HG02970 (cell line): ENCODE data around the gene WDR1.

ENCODE experiments used
- ATAC-seq: cut with Tn5 transposase; IDR thresholded peaks from one replicate; pipeline ENCODE4 v1.9.1; 2021; ENCODE audit warnings: mild to moderate bottlenecking, moderate library complexity, moderate number of reproducible peaks; ENCODE audit not compliant: unreplicated experiment, low FRiP score

The WDR1 gene

GRCh38 chr4:10077076-10077475 is 39.5 kb downstream of the WDR1 start:
- ATAC-seq, result no peak

- no peak for ATAC-seq
These were observed 40.6 kb downstream of the WDR1 start for GRCh38 chr4:10075953-10076391.

- no peak for ATAC-seq
These were observed 41.3 kb downstream of the WDR1 start for GRCh38 chr4:10075158-10075863.

GRCh38 chr4:10074767-10075105 is 41.9 kb downstream of the WDR1 start:
- no peak for ATAC-seq

- ATAC-seq, result no peak
These were observed 42.4 kb downstream of the WDR1 start for GRCh38 chr4:10074076-10074766.

GRCh38 chr4:10072420-10073017 is 44.1 kb downstream of the WDR1 start:
- no peak for ATAC-seq

- ATAC-seq, result no peak
These were observed 47.4 kb downstream of the WDR1 start for GRCh38 chr4:10069075-10069642.

GRCh38 chr4:10066670-10067651 is 49.6 kb downstream of the WDR1 start:
- no peak for ATAC-seq

GRCh38 chr4:10066206-10066605 is 50.4 kb downstream of the WDR1 start:
- ATAC-seq, result no peak

- ATAC-seq, result no peak
These were observed 52.9 kb downstream of the WDR1 start for GRCh38 chr4:10063544-10064300.

- ATAC-seq, result no peak
These were observed 54.8 kb downstream of the WDR1 start for GRCh38 chr4:10061650-10062415.

- no peak for ATAC-seq
These were observed 58.2 kb downstream of the WDR1 start for GRCh38 chr4:10058371-10058770.

GRCh38 chr4:10057023-10057395 is 59.6 kb downstream of the WDR1 start:
- no peak for ATAC-seq

GRCh38 chr4:10056334-10057022 is 60.1 kb downstream of the WDR1 start:
- ATAC-seq, result no peak

- no peak for ATAC-seq
These were observed 60.7 kb downstream of the WDR1 start for GRCh38 chr4:10055871-10056270.

GRCh38 chr4:10054571-10055041 is 62.0 kb downstream of the WDR1 start:
- no peak for ATAC-seq

GRCh38 chr4:10053635-10054453 is 62.8 kb downstream of the WDR1 start:
- ATAC-seq, result no peak
